ENCODE results near the gene TFDP1.

- no peak for TF ChIP-seq CTCF (IDR thresholded peaks at IDR 0.05)
- no peak for TF ChIP-seq POLR2AphosphoS5 (IDR thresholded peaks at IDR 0.05)
- no peak for TF ChIP-seq POLR2A (IDR thresholded peaks at IDR 0.05)
- TF ChIP-seq EP300 (IDR thresholded peaks at IDR 0.05) = no peak
Measured at GRCh38 chr13:113665597-113666328, 81.2 kb downstream of the TFDP1 start.
